HEK293T (cell line): ENCODE data around the gene DENND2D.

Source experiments
- ARNT ChIP-seq: fragments of 450-650 bp; IDR thresholded peaks from 2 replicates; pipeline ENCODE4 v1.6.1; 2017; ENCODE audit warnings: mild to moderate bottlenecking
- CTBP1 ChIP-seq: fragments of 450-650 bp; IDR thresholded peaks from 2 replicates; pipeline ENCODE4 v1.6.1; 2016; ENCODE audit warnings: borderline replicate concordance
- ELF4 ChIP-seq: fragments of 450-650 bp; IDR thresholded peaks from 2 replicates; pipeline ENCODE4 v1.6.1; 2017; ENCODE audit warnings: antibody characterized with exemption
- FOXM1 ChIP-seq: fragments of 450-650 bp; IDR thresholded peaks from 2 replicates; pipeline ENCODE4 v1.6.1; 2017; ENCODE audit warnings: mild to moderate bottlenecking, borderline replicate concordance
- HDGF ChIP-seq: fragments of 450-650 bp; IDR thresholded peaks from 2 replicates; pipeline ENCODE4 v1.6.1; 2017; ENCODE audit warnings: antibody characterized with exemption, borderline replicate concordance
- L3MBTL2 ChIP-seq: fragments of 450-650 bp; conservative IDR thresholded peaks from 2 replicates; pipeline ENCODE4 v1.6.1; 2016; ENCODE audit warnings: mild to moderate bottlenecking
- SP1 ChIP-seq: fragments of 450-650 bp; IDR thresholded peaks from 2 replicates; pipeline ENCODE4 v1.6.1; 2017
- SUZ12 ChIP-seq: fragments of 450-650 bp; IDR thresholded peaks from 2 replicates; pipeline ENCODE4 v1.6.1; 2016; ENCODE audit warnings: mild to moderate bottlenecking
- TARDBP ChIP-seq: fragments of 450-650 bp; IDR thresholded peaks from 2 replicates; pipeline ENCODE4 v1.6.1; 2016
- TF ChIP-seq, protein P1 (sequence below): fragments of 450-650 bp; IDR thresholded peaks from 2 replicates; pipeline ENCODE4 v1.6.1; 2016

DNA sequence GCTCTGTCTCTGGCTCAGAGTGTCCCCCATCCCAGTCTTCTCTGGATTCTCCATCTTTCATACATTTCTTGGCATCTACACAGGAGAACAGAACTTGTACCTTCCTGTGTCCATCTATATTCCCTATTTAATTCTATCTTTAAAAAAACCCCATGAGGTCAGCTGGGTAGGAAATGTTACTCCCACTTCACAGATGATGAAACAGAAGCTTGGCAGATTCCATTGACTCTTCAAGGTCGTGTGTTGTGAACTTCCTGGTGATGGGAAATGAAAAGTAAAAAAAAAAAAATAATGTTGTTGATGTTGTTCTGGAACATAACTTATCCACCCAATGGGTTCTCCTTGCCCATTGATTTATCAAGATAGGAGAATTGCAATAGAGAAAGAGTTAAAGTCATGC lies 35.9 kb upstream of the DENND2D start:
- TF ChIP-seq SP1, result no peak
- TF ChIP-seq TARDBP, result no peak
- TF ChIP-seq CTBP1, result no peak
- TF ChIP-seq SUZ12, result no peak
- TF ChIP-seq L3MBTL2, result no peak
- TF ChIP-seq ELF4, result no peak
- no peak for TF ChIP-seq ARNT
- no peak for TF ChIP-seq FOXM1
- TF ChIP-seq, protein P1, sequence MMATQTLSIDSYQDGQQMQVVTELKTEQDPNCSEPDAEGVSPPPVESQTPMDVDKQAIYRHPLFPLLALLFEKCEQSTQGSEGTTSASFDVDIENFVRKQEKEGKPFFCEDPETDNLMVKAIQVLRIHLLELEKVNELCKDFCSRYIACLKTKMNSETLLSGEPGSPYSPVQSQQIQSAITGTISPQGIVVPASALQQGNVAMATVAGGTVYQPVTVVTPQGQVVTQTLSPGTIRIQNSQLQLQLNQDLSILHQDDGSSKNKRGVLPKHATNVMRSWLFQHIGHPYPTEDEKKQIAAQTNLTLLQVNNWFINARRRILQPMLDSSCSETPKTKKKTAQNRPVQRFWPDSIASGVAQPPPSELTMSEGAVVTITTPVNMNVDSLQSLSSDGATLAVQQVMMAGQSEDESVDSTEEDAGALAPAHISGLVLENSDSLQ, result no peak
- no peak for TF ChIP-seq HDGF
